COLO668 (cell line): ENCODE results near the gene MIP.
"Not testable (repeated sequence)": the region's sequence is repeated elsewhere in the genome, so short reads cannot be mapped to it uniquely, and the experiment has no call there.

Source experiments
- DNase-seq: peaks from one replicate; lab custom pipeline; 2025; ENCODE audit not compliant: unreplicated experiment; lab: John Stamatoyannopoulos, UW

The MIP gene

DNA sequence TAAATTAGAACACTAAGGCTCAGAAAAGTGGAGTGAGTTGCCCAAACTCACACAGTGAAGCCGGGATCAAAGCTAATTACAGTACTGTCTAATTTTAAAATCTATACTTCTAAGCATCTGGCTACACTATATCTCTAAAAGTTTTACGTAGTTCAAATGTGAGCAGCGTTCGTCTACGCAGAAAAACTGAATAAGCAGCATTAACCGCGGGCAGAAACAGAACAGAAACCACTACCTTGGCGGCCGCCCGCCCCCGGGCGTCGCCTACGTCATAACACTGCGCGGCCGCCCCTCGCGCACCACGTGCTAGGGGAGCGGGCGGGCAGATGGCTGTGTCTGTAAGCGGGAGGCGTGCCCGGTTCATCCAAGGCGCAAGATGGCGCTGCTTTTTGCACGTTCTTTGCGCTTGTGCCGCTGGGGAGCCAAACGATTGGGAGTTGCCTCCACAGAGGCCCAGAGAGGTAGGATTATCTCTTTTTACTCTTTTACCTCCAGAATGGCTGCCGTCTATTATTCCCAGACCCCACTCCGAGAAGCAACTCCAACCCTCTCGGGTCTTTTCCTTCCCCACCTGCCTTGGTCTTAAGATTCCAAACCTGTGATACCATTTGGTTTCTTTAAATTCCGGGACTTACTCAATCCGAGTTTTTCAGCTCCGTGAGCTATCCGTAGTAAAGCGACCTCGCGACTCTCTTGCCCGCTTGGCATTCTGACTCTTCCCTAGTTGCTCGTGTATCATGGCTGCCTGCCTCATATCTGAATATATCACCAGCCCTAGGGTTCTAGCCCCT is 14.0 kb upstream of the MIP start, which contains the start of gene SPRYD4:
SPRYD4 (plus strand) TSS at position 363 of the 791 bp plus-strand sequence; CDS start at position 377, 14 bp downstream.
- DNase-seq, result peak; percentile 90

GRCh38 chr12:56462565-56462964 is 8.1 kb upstream of the MIP start:
- DNase-seq, result no peak

DNA sequence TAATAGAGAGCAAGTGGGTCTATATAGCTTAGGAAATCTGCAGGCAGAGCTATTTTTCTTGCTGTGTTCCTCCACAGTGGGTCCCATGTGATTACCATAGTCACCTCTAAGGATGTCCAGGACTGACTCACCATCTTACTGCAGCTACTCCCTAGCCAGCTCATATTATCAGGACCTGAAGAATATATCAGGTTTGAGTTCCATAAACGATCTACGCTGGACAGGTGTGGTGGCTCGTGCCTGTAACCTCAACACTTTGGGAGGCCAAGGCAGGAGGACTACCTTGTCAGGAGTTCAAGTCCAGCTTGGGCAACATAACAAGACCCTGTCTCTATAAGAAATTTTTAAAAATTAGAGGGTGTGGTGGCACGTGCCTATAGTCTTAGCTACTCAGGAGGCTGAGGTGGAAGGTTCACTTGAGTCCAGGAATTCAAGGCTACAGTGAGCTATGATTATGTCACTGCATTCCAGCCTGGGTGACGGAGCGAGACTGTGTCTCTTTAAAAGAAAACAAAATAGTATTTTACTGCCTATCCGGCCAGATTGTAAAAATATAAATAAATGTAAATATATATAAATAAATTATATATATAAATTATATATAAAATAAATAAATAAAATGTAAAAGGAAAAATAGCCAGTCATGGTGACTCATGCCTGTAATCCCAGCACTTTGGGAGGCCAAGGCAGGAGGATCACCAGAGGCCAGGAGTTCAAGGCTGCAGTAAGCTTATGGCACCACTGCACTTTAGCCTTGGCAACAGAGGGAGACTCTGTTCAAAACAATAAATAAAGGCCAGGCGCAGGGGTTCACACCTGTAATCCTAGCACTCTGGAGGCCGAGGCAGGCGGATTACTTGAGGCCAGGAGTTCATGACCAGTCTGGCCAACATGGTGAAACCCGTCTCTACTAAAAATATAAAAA is 7.0 kb upstream of the MIP start:
- DNase-seq, result no peak

DNA sequence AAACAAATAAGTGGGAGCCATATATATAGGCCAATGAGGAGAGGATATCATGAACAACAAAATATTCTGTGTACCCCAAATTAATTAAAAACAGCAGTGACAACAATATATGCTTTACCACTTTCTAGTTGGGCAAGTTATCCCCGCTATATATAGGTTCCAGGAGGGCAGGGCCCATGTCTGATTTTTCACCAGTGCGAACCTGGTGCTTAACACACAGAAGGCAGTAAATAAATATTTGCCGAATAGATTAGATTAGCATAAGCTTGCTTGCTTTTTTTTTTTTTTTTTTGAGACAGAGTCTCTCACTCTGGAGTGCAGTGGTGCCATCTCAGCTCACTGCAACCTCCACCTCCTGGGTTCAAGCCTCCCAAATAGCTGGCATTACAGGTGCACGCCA is 3.4 kb upstream of the MIP start:
- DNase-seq, result no peak

GRCh38 chr12:56451147-56451546 is 3.3 kb downstream of the MIP start:
- no peak for DNase-seq

- no peak for DNase-seq
Measured at GRCh38 chr12:56450241-56450640, 4.2 kb downstream of the MIP start.

- no peak for DNase-seq
Measured at GRCh38 chr12:56449622-56449984, 4.9 kb downstream of the MIP start.

DNA sequence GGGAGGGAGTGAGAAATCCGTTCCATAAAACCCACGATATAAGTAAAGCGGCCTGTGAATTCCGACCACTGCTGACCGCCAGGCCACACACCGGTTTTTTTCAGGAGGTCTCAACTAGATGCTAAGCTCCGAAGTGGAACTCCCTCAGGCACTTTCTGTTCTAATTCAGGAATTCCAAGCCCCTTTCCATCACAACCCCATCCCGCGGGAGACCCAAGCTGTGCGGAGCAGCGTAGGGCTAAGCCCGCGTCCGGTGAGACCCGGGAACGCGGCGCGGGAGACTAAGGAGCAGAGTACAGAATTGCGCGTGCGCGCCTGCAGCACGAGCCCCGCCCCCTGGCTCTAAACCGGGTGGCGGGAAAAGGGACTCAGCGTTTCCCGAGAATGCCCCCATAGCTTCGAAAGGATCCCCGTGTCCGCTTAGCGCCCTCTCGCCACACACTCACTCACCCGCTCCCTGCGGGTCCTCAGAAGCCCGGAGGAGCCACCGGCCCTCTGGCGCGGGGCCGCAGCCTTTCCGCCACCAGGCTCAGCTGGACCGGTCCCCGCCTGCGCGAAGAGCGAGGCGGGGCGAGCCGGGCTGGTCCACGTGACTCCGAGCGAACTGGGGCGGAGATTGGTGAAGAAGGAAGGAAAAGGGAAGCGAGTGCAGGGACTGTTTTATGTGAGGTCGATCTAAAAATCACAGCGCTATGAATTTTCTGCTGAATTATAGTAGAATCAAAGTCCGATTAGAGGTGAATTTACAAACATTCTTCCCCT is 5.4 kb downstream of the MIP start, which contains the start of gene TIMELESS:
TIMELESS (minus strand) TSS at position 567 of the 762 bp plus-strand sequence. CDS start 15,256 bp downstream, outside the sequence.
- peak; percentile 88 for DNase-seq

DNA sequence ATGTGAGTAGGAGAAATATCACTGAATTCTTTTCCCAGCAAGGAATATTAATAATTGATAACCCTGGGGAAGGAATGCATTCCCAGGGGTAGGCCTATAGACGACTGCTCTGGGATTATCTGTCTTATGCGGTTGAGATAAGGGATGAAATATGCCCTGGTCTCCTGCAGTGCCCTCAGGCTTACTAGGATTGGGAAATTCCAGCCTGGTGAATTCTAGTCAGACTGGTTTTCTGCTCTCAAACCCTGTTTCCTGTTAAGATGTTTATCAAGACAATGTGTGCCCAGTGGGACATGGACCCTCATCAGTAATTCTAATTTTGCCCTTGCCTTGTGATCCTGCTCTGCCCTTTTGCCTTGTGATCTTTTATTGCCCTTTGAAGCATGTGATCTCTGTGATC is 11.2 kb downstream of the MIP start:
- DNase-seq, result not testable (repeated sequence)

GRCh38 chr12:56437430-56438176 is 16.9 kb downstream of the MIP start:
- no peak for DNase-seq

- DNase-seq, result no peak
Measured at GRCh38 chr12:56434828-56435227, 19.6 kb downstream of the MIP start.

- DNase-seq, result no peak
Measured at GRCh38 chr12:56431850-56432249, 22.6 kb downstream of the MIP start.

DNA sequence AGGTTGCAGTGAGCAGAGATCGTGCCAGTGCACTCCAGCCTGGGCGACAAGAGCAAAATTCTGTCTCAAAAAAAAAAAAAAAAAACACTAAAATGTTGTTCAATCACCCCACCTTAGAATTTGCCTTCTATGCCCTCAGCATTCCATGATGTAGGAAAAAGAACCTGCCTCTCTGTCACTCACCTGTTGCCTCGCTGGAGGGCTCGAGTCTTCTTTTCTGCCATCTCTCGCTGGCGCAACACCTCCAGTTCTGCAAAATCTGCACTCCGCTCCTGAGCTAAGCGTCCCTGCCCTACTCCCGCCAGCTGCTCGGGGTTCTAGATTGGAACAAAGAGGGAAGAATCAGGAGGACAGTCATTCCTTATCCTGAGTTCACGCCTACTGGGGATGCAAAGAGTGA is 23.2 kb downstream of the MIP start:
- no peak for DNase-seq

- DNase-seq, result no peak
Measured at GRCh38 chr12:56425940-56426438, 28.5 kb downstream of the MIP start.

DNA sequence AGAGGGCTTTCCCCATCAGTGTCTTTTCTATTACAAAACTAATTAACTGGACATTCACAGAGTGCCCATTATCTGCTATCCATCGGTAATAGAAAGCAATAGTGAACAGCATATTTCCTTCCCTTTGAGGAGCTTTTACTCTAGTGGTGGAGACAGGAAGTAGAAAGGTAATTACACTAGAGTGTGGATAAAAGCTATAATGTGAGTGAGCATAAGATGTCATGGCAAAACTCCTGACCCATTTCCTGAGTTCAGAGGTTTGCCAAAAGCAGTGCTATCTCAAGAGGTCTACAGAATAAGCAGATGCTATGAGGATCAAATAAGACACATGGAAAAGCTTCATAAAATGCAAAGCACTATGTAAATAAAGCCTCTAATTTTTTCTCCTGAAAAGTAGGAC is 29.3 kb downstream of the MIP start:
- DNase-seq, result no peak

GRCh38 chr12:56420411-56420810 is 34.0 kb downstream of the MIP start:
- no peak for DNase-seq

DNA sequence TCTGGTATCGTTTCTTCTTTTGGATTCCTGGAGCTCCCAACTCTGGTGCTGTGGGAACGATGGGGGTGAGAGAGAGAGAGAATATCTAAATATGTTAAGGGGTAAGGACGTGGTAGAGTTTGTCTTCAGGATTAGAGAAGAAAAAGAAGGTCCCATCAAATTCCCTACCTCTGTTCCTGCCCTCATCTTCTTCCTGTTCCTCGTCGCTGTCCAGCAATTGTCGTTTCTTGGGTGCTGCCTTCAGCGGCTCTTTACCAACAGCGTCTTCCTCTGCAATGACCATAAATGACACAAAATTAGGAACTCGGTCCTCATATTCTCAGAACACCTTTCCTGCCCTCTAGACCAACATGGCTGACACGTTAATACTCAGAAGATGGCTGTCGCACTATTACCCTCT is 36.7 kb downstream of the MIP start:
- no peak for DNase-seq

DNA sequence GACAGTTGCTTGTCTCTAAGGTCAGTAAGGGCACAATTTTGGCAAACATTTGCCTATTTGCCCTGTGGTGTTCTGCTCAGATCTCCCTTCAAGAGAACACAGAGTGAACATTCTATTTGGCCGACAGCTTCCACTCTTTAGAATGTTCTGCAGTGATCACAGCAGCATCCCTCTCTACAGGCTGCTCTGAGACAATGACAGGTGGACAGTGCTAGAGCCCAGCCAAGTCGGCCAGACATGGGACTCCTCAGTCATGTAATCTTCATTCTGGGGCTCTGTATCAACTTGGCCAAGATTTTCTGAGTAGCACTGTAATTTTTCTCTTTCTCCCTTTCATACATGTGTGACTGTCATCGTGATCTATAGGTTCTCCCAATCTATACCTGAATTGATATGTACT is 40.1 kb downstream of the MIP start:
- DNase-seq, result no peak

DNA sequence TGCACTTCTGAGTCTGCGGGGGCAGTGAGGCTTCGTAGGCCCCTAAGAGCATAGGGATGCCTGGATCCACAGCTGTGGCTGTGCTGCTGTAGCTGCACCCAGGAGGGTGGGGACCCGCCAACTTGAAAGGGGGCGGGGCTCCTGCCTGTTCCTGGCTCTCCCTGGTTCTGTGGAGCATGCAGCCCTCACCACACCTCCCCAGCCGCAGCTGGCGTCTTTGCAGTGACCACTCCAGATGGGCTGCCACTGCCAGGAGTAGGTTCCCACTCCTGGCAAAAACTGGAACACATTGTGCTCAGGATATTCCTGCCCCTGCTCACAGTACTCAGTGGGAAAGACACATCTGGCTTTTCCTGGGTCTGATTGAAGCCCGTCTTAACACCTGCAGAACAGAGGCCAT is 41.1 kb downstream of the MIP start:
- no peak for DNase-seq
